Stimulated activated CD8-positive, alpha-beta memory T cell treated with anti-CD3 and anti-CD28 coated beads, Interleukin-2, amount 100 ng/mL, for 48 hours (primary cell): ENCODE data around the gene SRP68.
"Not testable (repeated sequence)": the region's sequence is repeated elsewhere in the genome, so short reads cannot be mapped to it uniquely, and the experiment has no call there.

ENCODE experiments used
- DNase-seq, 2 donors: peaks; one replicate each; pipeline ENCODE4 v3.0.0-alpha.2; 2020; ENCODE audit warnings: low read depth in 2 of 2

Gene SRP68

DNA sequence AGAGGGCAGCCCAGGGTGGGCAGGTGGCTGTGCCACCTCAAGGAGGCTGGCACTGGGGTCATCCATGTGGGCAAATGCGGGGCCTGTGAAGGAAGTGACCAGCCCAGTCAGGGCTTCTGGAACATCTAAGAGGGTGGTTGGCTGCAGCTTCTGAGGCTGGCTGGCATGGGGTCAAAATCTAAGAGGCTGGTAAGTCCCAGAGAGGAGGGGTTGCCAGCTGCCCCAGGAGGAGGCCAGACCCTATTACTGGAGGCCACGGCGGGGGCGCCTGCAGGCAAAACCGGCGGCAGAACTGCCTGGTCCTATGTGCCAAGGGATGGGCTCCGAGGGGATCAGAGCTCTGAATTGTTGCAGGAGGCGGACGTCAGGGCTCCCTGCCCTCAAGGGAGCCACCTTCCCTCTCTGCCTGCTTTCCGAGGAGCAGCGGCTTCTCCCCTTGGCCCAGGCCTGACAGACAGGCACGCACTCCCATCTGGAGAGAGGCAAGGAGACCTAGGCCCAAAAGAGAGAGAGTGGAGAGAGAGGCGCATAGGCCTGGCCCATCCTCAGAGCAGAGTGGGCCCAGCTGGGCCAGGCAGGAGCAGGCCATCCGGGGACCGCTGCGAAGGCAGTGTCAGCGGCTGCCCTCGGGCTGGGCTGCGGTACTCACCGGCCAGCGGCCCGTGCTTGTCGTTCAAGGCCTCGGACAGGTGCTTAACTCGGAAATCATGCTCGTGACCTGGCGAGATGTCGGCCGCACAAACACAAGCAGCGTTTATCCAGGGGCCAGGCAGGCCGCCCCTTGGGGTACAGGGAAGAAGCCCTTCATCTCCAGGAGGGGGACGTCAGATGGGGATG is 17.6 kb upstream of the SRP68 start:
- DNase-seq: no peak

GRCh38 chr17:76088868-76089576 is 16.7 kb upstream of the SRP68 start:
- DNase-seq: no peak

DNA sequence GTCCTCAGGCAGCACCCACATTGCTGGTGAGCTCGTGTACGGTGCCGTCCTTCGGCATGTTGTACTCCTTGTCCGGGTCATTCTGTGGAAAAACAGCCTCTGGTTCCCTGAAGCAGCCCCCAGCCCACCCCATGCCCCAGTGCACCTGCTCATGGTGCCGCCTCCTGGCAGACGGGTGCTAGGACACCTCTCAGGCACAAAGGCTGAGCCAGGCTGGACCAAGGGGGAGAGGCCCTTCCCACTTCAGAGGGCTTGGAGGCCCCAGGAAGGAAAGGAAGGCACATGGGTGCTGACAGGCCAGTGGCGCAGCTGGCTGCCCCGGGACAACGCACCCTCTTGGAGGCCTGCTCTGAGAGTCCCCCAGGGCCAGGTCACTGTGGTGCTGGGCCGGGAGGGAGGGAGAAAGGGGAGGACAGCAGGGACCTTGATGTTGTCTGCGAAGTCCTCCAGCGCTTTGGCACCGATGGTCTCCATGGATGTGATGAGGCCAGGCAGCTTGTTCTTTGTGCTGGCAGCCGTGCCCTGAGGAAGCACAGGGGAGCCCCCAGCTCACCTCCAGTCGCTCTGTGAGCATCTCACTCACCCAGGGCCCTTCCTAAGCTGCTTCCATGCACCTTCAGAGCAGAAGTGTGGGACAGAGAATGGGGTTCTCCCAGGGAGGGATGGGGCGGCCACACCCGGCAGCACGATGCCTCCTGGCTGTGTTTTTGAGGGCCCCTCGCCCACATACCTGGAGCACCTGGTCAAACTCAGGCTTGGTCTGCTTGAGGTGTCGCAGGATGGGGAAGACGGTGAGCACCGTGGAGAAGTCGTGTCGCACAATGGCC is 15.9 kb upstream of the SRP68 start:
- no peak for DNase-seq

GRCh38 chr17:76087531-76087930 is 15.2 kb upstream of the SRP68 start:
- no peak for DNase-seq

GRCh38 chr17:76086384-76086783 is 14.1 kb upstream of the SRP68 start:
- no peak for DNase-seq

- DNase-seq: no peak
Measured at GRCh38 chr17:76085731-76086366, 13.5 kb upstream of the SRP68 start.

DNA sequence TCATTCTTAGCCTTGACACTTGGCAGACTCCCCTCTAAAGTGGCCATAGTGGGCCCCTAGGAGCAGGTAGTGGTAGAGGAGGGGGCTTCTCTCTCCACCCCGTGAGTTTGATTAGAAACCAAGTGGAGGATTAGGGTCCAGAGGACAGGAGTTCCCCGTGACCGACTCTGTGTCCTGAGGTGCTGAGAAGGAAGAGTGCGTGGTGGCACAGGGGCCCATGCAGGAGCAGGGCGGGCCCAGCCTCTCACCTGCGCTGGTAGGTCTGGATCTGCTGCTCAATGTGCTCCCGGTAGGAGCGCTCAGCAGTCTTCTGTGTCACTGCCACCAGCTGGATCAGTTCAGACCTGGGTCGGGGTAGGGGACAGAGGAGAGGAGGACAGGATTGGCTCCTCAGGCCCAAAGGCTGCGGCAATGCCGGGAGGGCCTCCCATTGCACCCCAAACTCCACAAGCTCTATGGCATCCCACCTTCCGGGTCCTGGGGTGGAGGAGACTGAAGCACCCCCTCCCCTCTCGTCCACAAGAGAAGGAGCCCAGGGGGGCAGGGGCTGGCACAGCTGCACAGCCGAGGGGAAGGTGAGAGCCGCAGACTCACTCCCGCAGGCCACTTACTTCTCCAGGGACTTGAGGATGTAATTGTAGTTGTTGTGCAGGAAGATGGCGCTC is 12.9 kb upstream of the SRP68 start:
- no peak for DNase-seq

- DNase-seq: no peak
Measured at GRCh38 chr17:76083536-76084182, 11.3 kb upstream of the SRP68 start.

DNA sequence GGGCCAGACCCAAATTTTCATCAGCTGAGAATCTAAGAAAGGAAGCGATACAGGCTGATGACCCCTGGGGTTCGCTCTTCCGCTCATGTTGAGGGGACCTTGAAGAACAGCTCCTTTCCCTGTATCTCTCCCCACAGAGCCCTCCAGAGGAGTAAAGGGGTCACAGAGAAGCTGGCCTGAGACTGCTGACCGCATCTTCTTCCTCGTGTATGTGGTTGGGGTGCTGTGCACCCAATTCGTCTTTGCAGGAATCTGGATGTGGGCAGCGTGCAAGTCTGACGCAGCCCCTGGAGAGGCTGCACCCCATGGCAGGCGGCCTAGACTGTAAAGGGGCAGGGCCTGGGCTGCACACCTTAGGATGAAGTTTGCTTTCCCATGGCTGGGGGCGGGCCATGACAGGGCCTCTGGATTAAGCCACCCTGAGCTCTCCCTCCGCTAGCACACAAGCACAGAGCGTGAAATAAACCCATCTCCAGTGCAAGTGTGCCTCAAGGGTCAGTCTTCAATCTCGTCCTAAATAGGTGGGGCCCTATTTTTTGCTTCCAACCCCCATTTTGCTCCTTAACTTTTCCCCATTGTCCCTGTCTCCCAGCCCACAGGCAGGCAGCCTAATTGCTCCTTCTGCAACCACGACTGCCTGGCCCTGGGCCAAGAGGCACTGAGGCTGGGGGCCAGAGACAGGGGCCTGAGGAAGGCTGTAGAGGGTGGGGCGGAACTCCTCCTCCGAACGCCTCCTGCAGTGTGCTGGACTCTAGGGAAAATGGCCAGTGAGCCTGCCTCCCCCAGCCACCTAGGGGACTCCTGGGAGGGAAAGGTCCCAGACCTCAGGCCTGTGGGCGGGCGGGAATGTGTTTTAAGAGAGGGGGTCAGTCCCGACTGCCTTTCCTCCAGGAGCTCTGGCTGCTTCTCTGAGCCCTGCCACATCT is 10.3 kb upstream of the SRP68 start:
- no peak for DNase-seq

DNA sequence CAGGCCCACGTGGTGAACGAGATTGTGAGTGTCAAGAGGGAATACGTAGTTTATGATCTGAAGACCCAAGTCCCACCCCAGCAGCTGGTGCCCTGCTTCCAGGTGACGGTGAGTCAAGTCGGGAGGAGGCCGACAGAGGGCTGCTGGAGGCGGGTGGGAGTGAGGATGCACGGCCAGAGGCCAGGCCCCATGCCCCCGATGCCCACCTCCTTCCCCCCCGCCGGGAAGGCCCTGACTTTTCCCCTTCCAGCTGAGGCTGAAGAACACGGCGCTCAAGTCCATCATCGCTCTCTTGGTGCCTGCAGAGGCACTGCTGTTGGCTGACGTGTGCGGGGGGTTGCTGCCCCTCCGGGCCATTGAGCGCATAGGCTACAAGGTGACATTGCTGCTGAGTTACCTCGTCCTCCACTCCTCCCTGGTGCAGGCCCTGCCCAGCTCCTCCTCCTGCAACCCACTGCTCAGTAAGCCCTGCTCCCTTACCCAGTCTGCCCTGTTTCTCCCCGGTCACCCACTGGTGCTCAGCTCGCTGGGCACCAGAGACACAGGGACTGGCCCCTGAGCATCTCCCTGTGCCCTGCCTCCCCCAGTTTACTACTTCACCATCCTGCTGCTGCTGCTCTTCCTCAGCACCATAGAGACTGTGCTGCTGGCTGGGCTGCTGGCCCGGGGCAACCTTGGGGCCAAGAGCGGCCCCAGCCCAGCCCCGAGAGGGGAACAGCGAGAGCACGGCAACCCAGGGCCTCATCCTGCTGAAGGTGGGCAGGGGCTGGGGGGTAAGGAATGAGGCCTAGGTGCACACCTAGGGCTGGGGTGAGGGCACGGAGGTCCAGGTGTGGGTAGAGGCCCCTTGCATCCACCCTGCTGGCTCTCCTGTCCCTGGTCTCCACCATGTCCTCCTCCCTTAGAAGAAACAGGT is 9.2 kb upstream of the SRP68 start:
- DNase-seq: no peak

DNA sequence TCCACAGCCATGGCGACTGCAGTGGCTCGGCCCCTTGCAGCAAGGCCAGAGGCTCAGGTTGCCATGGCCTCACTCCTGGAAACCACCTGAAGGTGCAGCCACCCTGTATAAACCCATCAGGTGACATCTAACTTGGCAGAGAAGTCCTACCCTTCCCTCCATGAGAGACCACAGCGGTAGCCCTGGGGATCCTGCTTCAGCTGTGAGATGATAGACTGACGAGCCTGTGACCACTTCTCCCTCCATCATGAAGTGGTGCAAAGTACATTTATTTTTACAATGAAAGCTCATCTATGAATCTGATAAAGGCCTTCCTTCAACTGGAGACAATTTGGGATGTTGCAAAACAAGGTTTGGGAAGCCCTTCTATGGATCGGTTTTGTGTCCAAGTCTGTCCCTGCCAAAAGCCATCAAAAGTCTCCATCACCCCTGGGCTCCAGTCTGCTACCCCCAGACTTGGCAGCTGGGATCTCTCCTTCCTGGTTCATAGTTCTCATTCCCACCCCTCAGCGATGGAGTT is 8.5 kb upstream of the SRP68 start:
- no peak for DNase-seq

- no peak for DNase-seq
Measured at GRCh38 chr17:76079956-76080767, 7.8 kb upstream of the SRP68 start.

GRCh38 chr17:76079535-76079955 is 7.2 kb upstream of the SRP68 start:
- DNase-seq: no peak

GRCh38 chr17:76078860-76079534 is 6.7 kb upstream of the SRP68 start, which contains the start of gene ZACN:
Gene ZACN (plus strand): TSS chr17:76079182. CDS start chr17:76079265, 83 bp downstream.
- no peak for DNase-seq

GRCh38 chr17:76078370-76078769 is 6.1 kb upstream of the SRP68 start:
- not testable (repeated sequence) for DNase-seq

GRCh38 chr17:76077584-76078110 is 5.3 kb upstream of the SRP68 start:
- no peak for DNase-seq
